Measurements from ENCODE around the gene KBTBD3.

DNA sequence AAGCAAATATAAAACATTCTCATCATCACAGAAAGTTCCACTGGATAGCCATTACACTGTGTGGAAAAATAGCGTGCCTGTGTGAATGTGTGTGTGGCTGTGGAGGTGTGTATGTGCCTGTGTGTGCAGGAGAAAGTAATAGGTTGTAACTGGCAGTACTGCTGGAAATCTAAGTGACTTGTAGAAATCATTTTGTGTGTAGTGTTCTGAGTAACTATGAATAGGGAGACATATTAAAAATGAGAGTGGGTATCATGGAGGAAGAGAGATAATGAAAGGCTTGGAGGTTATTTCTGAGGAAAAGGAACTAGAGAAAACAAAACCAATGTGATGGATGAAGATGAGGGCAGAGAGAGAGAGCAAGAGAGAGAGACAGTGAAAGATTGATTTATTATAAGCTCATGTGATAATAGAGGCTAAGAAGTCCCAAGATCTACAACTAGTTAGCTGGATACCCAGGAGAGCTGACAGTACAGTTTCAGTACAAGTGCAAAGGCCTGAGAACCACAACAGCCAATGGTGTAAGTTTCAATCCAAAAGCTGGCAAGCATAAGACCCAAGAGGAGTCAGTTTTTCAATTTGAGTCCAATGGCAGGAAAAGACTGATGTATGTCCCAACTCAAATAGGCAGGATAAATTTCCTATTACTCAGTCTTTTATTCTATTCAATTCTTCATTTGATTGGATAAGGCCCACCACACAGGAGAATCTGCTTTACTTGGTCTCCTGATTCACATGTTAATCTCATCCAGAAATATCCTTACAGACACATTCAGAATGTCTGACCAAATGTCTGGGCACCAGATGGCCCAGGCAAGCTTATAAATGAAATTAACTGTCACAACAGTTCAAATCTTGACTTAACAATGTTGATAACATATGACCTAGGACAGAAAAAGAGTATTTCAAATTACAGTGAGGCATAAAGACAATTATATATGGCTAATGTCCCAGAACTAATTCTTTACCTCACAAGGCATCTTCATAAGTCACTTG, 14.9 kb downstream of the KBTBD3 start:
- TF ChIP-seq POLR2AphosphoS5 (IDR thresholded peaks at IDR 0.05) (no peak), POLR2A (IDR thresholded peaks at IDR 0.05) (no peak), EP300 (IDR thresholded peaks at IDR 0.05) (no peak)
- TF ChIP-seq, protein P1, sequence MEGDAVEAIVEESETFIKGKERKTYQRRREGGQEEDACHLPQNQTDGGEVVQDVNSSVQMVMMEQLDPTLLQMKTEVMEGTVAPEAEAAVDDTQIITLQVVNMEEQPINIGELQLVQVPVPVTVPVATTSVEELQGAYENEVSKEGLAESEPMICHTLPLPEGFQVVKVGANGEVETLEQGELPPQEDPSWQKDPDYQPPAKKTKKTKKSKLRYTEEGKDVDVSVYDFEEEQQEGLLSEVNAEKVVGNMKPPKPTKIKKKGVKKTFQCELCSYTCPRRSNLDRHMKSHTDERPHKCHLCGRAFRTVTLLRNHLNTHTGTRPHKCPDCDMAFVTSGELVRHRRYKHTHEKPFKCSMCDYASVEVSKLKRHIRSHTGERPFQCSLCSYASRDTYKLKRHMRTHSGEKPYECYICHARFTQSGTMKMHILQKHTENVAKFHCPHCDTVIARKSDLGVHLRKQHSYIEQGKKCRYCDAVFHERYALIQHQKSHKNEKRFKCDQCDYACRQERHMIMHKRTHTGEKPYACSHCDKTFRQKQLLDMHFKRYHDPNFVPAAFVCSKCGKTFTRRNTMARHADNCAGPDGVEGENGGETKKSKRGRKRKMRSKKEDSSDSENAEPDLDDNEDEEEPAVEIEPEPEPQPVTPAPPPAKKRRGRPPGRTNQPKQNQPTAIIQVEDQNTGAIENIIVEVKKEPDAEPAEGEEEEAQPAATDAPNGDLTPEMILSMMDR (IDR thresholded peaks at IDR 0.05), result no peak
